ENCODE results near the gene USH2A.

The USH2A gene

GRCh38 chr1:215581896-215582295 lies 841.4 kb downstream of the USH2A start:
- no peak for DNase-seq
